ENCODE data around the gene NDUFA13.

The NDUFA13 gene

GRCh38 chr19:19523177-19523576, 7.2 kb downstream of the NDUFA13 start:
- no peaks in the 10 kb centered on the region for H3K9me3 ChIP-seq (ENCODE audit: low read length)
- H3K27ac ChIP-seq (ENCODE audit: low read depth, low read length, poor library complexity, severe bottlenecking): peak overlapping the region; percentile 96
- peaks cover 69% of the 10 kb centered on the region for H3K4me1 ChIP-seq (ENCODE audit: insufficient read depth, low read length, severe bottlenecking)
- H3K9me2 ChIP-seq (ENCODE audit: low read depth, low read length): no peaks in the 10 kb centered on the region
- peaks cover 39% of the 10 kb centered on the region for H3K79me2 ChIP-seq (ENCODE audit: insufficient read depth, low read length)
- no peaks in the 10 kb centered on the region for H4K20me1 ChIP-seq (ENCODE audit: insufficient read depth, low read length)
- peak overlapping the region; percentile 43 for H3K4me3 ChIP-seq (ENCODE audit: low read depth, low read length, poor library complexity, severe bottlenecking)
- H3K36me3 ChIP-seq (ENCODE audit: insufficient read depth, low read length): peaks cover 54% of the 10 kb centered on the region
- TF ChIP-seq CTCF (IDR thresholded peaks at IDR 0.05; ENCODE audit: low read length): no peak
- no peak for TF ChIP-seq EZH2 (IDR thresholded peaks at IDR 0.05; ENCODE audit: borderline replicate concordance, low read length)
- peak overlapping the region; percentile 65; the same call in 1 of the 2 replicates for H3K9ac ChIP-seq (ENCODE audit: low read length)
- no peak overlapping the region for H2AFZ ChIP-seq (ENCODE audit: low read length)
- peak overlapping the region; percentile 69 for H3K4me2 ChIP-seq (ENCODE audit: low read length)
- H3K27me3 ChIP-seq (ENCODE audit: insufficient read depth, low read length): no peaks in the 10 kb centered on the region
- no peaks in the 10 kb centered on the region for H3F3A ChIP-seq (ENCODE audit: insufficient read depth, low read length)

- Histone ChIP-seq H3K9me2 (ENCODE audit: low read depth, low read length) (no peaks in the 10 kb centered on the region), H2AFZ (ENCODE audit: low read length) (no peak overlapping the region), H3K36me3 (ENCODE audit: insufficient read depth, low read length) (peaks cover 56% of the 10 kb centered on the region), H3K27me3 (ENCODE audit: insufficient read depth, low read length) (no peaks in the 10 kb centered on the region), H3K9me3 (ENCODE audit: low read length) (no peaks in the 10 kb centered on the region), H3K79me2 (ENCODE audit: insufficient read depth, low read length) (peaks cover 33% of the 10 kb centered on the region), H3F3A (ENCODE audit: insufficient read depth, low read length) (no peaks in the 10 kb centered on the region), H3K9ac (ENCODE audit: low read length) (peak overlapping the region; percentile 65), H3K4me1 (ENCODE audit: insufficient read depth, low read length, severe bottlenecking) (peaks cover 64% of the 10 kb centered on the region), H3K4me2 (ENCODE audit: low read length) (peak overlapping the region; percentile 69), H3K4me3 (ENCODE audit: low read depth, low read length, poor library complexity, severe bottlenecking) (peak overlapping the region; percentile 43), H3K27ac (ENCODE audit: low read depth, low read length, poor library complexity, severe bottlenecking) (peak overlapping the region; percentile 96), H4K20me1 (ENCODE audit: insufficient read depth, low read length) (no peaks in the 10 kb centered on the region)
- TF ChIP-seq CTCF (IDR thresholded peaks at IDR 0.05; ENCODE audit: low read length) (peak; percentile 10; the same call in 1 of the 2 replicates), EZH2 (IDR thresholded peaks at IDR 0.05; ENCODE audit: borderline replicate concordance, low read length) (no peak)
These were observed 8.0 kb downstream of the NDUFA13 start for GRCh38 chr19:19524053-19524452.

- H3K27me3 ChIP-seq (ENCODE audit: insufficient read depth, low read length): no peaks in the 10 kb centered on the region
- H2AFZ ChIP-seq (ENCODE audit: low read length): no peak overlapping the region
- H3K27ac ChIP-seq (ENCODE audit: low read depth, low read length, poor library complexity, severe bottlenecking): peak overlapping the region; percentile 96
- H3K9me3 ChIP-seq (ENCODE audit: low read length): no peaks in the 10 kb centered on the region
- no peaks in the 10 kb centered on the region; the same call in 1 of the 2 replicates for H3F3A ChIP-seq (ENCODE audit: insufficient read depth, low read length)
- peak overlapping the region; percentile 69 for H3K4me2 ChIP-seq (ENCODE audit: low read length)
- peaks cover 47% of the 10 kb centered on the region for H3K36me3 ChIP-seq (ENCODE audit: insufficient read depth, low read length)
- no peaks in the 10 kb centered on the region for H3K9me2 ChIP-seq (ENCODE audit: low read depth, low read length)
- no peak for TF ChIP-seq EZH2 (IDR thresholded peaks at IDR 0.05; ENCODE audit: borderline replicate concordance, low read length)
- peak; percentile 33 for TF ChIP-seq CTCF (IDR thresholded peaks at IDR 0.05; ENCODE audit: low read length)
- H4K20me1 ChIP-seq (ENCODE audit: insufficient read depth, low read length): no peaks in the 10 kb centered on the region
- H3K79me2 ChIP-seq (ENCODE audit: insufficient read depth, low read length): peaks cover 18% of the 10 kb centered on the region
- peaks cover 53% of the 10 kb centered on the region for H3K4me1 ChIP-seq (ENCODE audit: insufficient read depth, low read length, severe bottlenecking)
- peak overlapping the region; percentile 65; the same call in 1 of the 2 replicates for H3K9ac ChIP-seq (ENCODE audit: low read length)
- H3K4me3 ChIP-seq (ENCODE audit: low read depth, low read length, poor library complexity, severe bottlenecking): peak overlapping the region; percentile 43
These were observed 9.8 kb downstream of the NDUFA13 start for GRCh38 chr19:19525611-19526380.
